Measurements from ENCODE around the gene NUP58.
A peak's percentile ranks its signal among the peaks of the same experiment; 100 is the strongest.
"Not testable (repeated sequence)": the region's sequence is repeated elsewhere in the genome, so short reads cannot be mapped to it uniquely, and the experiment has no call there.

NUP58 gene

GRCh38 chr13:25306671-25307464 is 5.4 kb downstream of the NUP58 start:
- no peak for DNase-seq (ENCODE audit: low read depth in 2 of 2)

GRCh38 chr13:25310891-25311290 is 9.5 kb downstream of the NUP58 start:
- DNase-seq (ENCODE audit: low read depth in 2 of 2): no peak

GRCh38 chr13:25318946-25319345 is 17.5 kb downstream of the NUP58 start:
- DNase-seq (ENCODE audit: low read depth in 2 of 2): not testable (repeated sequence)

- DNase-seq (ENCODE audit: low read depth in 2 of 2): no peak
Observed at GRCh38 chr13:25319771-25320170, 18.3 kb downstream of the NUP58 start.

- no peak for DNase-seq (ENCODE audit: low read depth in 2 of 2)
Observed at GRCh38 chr13:25324100-25324499, 22.7 kb downstream of the NUP58 start.

- no peak for DNase-seq (ENCODE audit: low read depth in 2 of 2)
Observed at GRCh38 chr13:25329706-25330105, 28.3 kb downstream of the NUP58 start.

- no peak for DNase-seq (ENCODE audit: low read depth in 2 of 2)
Observed at GRCh38 chr13:25330541-25330940, 29.1 kb downstream of the NUP58 start.

- DNase-seq (ENCODE audit: low read depth in 2 of 2): no peak
Observed at GRCh38 chr13:25335856-25336255, 34.4 kb downstream of the NUP58 start.

GRCh38 chr13:25345576-25345975 is 44.2 kb downstream of the NUP58 start:
- DNase-seq (ENCODE audit: low read depth in 2 of 2): no peak

- DNase-seq (ENCODE audit: low read depth in 2 of 2): no peak
Observed at GRCh38 chr13:25347151-25347550, 45.7 kb downstream of the NUP58 start.

GRCh38 chr13:25351404-25351803 is 50.0 kb downstream of the NUP58 start:
- DNase-seq (ENCODE audit: low read depth in 2 of 2): no peak

GRCh38 chr13:25352230-25352629 is 50.8 kb downstream of the NUP58 start:
- DNase-seq (ENCODE audit: low read depth in 2 of 2): no peak

GRCh38 chr13:25352806-25353205 is 51.4 kb downstream of the NUP58 start:
- no peak for DNase-seq (ENCODE audit: low read depth in 2 of 2)

GRCh38 chr13:25353344-25353743 is 51.9 kb downstream of the NUP58 start:
- no peak for DNase-seq (ENCODE audit: low read depth in 2 of 2)

- no peak for DNase-seq (ENCODE audit: low read depth in 2 of 2)
Observed at GRCh38 chr13:25354377-25354776, 53.0 kb downstream of the NUP58 start.

- not testable (repeated sequence) for DNase-seq (ENCODE audit: low read depth in 2 of 2)
Observed at GRCh38 chr13:25360443-25360842, 59.0 kb downstream of the NUP58 start.

- no peak for DNase-seq (ENCODE audit: low read depth in 2 of 2)
Observed at GRCh38 chr13:25365720-25366235, 64.4 kb downstream of the NUP58 start.

GRCh38 chr13:25371158-25371874 is 69.9 kb downstream of the NUP58 start:
- DNase-seq (ENCODE audit: low read depth in 2 of 2): no peak

GRCh38 chr13:25371875-25372283 is 70.5 kb downstream of the NUP58 start, which contains the start of gene ATP8A2:
Gene ATP8A2, plus strand, starts transcription at chr13:25371974. Its CDS starts 239 bp downstream, at chr13:25372213.
- no peak for DNase-seq (ENCODE audit: low read depth in 2 of 2)

- DNase-seq (ENCODE audit: low read depth in 2 of 2): no peak
Observed at GRCh38 chr13:25372284-25373081, 71.1 kb downstream of the NUP58 start.

- DNase-seq (ENCODE audit: low read depth in 2 of 2): peak in 1 of 2 donors; percentile 20
Observed at GRCh38 chr13:25375727-25376358, 74.4 kb downstream of the NUP58 start.

Data from activated CD4-positive, alpha-beta T cell treated with anti-CD3 and anti-CD28 coated beads for 24 hours (primary cell).